Endothelial cell of hepatic sinusoid (primary cell): ENCODE measurements around the gene SCMH1.

Experiments
- in situ Hi-C: cut with HindIII; loops from 2 replicates; pipeline ENCODE4 v1.10.0; 2017; ENCODE audit warnings: low sequenced_read_pairs

The SCMH1 gene

GRCh38 chr1:41101950-41102607 is 140.0 kb downstream of the SCMH1 start:
- in situ Hi-C loops = loop anchor here (5.0 kb wide), 1 partner anchor 65 kb away; no protein-coding TSS in a partner anchor

DNA sequence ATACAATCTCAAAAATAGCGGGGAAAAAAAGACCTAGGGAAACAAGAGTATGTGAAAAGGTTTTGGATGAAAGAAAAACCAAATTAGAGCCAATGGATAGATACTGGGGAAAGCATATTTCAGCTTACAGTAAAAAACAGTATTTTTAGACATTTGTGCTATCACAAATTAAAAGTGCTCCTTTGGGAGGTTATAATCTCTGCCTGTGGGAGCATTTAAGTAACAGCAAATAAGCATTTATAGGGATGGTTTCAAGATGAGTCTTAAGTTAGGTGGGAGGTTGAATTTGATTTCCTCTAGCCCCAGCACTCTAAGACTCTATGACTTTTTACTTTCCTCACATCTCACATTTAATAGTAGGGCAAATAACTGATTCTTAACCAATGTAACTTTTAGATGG is 141.0 kb downstream of the SCMH1 start:
- in situ Hi-C loops = loop anchor here (5.0 kb wide), 1 partner anchor 64 kb away; no protein-coding TSS in a partner anchor

DNA sequence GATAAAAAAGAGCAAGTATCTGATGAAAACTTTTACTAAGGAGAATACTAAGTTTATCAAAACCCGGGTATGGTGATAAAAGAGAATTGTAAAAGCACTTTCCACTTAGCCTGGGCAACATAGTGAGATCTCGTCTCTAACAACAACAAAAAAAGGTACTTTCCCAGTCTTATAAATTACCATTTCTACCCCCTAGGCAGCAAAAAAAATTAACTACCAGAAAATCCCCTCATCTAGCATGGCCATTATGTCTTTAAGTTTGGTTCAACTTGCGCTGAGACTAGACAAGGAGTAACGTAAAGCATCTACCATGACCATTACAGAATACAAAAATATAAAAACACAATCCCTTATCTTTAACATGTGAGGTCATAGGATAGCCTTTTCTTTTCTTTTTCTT is 141.9 kb downstream of the SCMH1 start:
- in situ Hi-C loops = loop anchor here (5.0 kb wide), 1 partner anchor 63 kb away; no protein-coding TSS in a partner anchor

GRCh38 chr1:41098730-41099460 is 143.2 kb downstream of the SCMH1 start:
- in situ Hi-C loops = no loop called here

DNA sequence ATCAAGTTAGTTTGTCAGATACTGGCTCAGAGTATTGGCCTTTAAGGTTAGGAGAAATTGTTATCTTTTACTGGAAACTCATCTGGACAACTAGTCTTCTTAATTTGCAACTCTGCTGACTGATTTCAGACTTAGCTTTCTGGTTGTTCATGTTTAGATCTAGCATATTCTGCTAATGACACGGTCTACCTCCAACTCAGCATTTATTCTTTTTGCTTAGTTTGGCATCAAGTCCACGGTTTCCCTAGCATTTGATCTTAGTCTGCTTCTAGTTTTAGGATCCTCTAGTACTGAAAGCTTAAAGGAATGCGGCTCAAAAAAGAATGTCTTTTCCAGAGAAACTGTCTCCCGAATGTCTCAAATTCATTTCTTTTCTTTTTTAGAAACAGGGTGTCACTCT is 145.0 kb downstream of the SCMH1 start:
- in situ Hi-C loops = no loop called here

DNA sequence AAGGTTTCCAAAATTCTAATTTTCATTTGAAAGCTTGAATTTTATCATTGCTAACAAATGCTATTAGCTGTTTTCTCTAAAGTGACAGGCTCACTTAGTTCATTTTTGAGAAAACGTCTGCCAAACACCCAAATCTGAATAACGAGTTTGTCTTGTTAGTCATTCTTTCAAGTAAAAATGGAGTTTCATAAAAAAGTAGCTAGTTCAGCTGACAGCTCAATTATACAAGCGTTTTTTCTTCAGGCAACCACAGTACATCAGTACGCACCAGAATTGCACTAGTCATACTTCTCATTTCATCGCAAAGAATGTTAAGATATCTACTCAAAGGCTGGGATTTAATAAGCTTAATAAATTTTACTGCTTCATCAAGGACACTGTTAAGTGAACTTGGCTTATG is 148.3 kb downstream of the SCMH1 start:
- in situ Hi-C loops = no loop called here

GRCh38 chr1:41086921-41087320 is 155.2 kb downstream of the SCMH1 start:
- in situ Hi-C loops = no loop called here

DNA sequence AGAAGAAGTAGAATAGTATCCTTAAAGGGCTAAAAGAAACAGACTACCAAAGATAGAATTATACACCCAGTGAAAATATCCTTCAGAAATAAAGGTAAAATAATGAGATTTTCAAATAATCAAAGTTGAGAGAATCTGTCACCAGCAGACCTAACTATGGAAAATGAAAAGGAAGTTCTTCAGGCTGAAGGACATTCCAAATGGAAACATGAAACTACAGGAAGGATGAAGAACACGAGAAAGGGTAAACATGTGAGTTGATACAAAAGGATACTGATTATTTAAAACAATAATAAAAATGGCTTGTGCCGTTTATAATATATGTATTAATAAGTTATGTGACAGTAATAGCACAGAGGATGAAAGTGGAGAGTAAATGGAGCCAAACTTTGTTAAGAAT is 163.5 kb downstream of the SCMH1 start:
- in situ Hi-C loops = no loop called here

GRCh38 chr1:41078193-41078592 is 163.9 kb downstream of the SCMH1 start:
- in situ Hi-C loops = no loop called here

DNA sequence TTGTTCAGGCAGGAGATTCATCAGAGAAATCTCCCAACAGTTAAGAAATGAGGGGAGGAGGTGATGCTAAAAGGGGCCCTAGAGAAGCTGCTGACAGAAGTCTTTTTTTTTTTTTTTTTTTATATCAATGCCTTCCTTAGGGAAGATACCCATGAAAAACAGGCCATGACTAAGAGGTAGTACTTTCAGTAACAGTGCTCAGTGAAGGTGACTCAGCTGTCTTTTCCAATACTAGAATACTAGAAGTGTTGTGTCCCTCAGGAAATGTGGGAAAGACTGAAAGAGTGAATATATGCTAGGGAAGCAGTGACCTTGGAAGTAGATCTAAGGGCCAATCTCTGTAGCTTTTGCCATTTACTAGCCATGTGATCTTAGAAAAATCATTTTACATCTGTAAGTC is 168.1 kb downstream of the SCMH1 start:
- in situ Hi-C loops = no loop called here

GRCh38 chr1:41072051-41072450 is 170.1 kb downstream of the SCMH1 start:
- in situ Hi-C loops = no loop called here

DNA sequence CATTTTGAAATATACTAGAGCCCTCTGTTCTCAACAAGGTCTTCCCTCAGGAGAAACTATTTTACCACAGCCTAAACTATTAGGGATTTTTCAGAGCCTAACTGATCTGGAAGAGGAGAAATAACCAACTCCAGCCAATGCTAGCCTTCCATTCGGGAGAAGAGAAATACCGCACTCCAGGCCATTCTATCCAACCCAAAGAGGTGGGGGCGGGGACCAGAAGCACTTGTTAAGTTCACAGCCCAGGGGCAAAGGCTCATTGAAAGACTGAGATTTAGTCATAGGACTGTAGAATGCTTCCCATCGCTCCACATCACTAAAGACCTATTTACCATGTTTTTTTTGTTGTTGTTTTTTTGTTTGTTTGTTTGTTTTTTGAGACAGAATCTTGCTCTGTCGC is 185.2 kb downstream of the SCMH1 start:
- in situ Hi-C loops = no loop called here

GRCh38 chr1:41053316-41053715 is 188.8 kb downstream of the SCMH1 start:
- in situ Hi-C loops = no loop called here

- in situ Hi-C loops = no loop called here
Measured at GRCh38 chr1:41051022-41051421, 191.1 kb downstream of the SCMH1 start.

GRCh38 chr1:41048540-41048939 is 193.6 kb downstream of the SCMH1 start:
- in situ Hi-C loops = loop anchor here (5.0 kb wide), 1 partner anchor 66 kb away; no protein-coding TSS in a partner anchor

DNA sequence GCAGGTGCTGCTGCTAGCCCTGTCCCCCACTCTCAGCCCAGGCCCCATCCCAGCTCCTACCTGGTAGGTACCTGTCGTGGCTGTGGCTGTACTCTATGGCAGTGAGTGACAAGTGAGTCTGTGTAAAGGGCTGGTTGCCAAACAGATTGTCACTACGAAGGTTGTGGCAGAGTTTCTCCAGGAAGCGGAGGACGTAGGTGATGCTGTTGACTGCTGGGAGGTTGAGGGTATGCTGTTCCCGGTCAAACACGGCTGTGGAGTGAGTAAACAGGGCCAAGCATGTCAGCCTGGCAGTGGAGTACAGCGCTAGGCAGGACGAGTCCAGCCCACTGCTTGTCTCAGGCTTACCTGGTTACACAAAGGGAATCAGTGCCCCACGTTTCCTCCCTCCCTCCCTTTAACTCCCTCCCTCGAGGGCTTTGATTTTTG is 195.7 kb downstream of the SCMH1 start:
- in situ Hi-C loops = loop anchor here (5.0 kb wide), 1 partner anchor 64 kb away; no protein-coding TSS in a partner anchor

- in situ Hi-C loops = loop anchor here (5.0 kb wide), 1 partner anchor 63 kb away; no protein-coding TSS in a partner anchor
Measured at GRCh38 chr1:41045740-41046139, 196.4 kb downstream of the SCMH1 start.

DNA sequence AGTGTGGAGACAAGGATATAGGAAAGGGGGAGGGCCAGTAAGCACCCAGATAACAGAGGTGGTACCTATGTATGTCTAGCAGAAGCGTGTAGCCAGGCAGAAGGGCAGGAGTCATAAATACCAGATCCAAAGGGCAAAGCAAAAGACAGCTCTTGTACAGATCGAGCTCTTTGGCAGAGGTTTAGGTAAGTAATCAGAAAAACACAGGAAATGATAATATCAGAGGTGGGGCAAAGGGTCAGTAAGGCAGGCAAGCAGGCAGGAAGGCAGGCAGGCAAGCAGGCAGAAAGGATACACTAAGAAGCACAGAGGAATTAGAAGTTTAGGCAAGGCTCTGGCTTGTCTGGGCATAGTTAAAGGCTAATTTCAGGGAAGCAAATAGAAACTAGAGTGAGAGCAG is 197.9 kb downstream of the SCMH1 start:
- in situ Hi-C loops = no loop called here

DNA sequence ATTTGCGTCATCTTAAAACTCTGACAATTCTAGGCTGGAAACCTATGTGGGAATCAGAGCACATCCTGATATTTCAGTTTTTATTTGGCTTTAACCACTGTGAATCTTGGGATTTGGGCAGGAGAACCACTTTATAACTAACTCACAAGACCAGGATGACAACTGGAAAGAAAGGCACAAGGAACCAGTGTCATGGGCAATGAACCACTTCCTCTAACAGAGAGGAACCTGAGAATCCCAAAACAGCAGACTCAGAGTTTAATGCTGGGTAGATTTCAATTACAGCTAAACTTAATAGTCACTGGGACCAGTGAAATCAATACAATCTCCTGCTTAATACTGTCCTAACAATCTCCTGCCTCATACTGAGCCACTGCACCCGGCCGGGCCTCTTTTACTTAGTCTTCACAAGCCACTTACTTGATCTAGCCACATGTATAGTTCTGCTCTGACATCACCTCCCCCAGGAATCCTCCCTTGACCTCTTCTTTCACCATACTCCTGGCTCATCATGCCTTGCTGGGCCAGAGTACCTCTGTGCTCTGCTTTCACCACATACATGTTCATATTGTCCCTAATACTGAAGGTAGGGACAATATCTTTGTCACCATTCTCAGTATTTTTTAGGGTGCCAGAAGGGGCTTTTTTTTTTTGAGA is 200.4 kb downstream of the SCMH1 start:
- in situ Hi-C loops = no loop called here

DNA sequence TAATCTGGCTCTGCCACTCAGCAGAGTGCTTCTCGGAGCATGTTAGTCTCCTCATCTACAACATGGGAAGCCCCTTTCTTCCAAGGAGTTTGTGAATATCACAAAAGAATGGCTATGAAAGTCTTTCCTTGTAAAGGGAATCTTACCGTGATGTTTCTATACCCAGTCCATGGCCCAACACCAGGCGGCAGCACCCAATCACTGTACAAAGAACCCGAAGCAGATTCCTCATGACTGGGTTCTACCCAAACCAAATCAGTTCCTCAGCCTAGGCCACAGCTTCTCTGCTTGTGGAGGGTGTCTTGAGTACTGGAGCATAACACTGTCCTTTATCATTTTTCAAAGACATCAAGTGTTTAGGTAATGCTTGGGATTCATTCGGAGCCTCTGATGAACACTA is 204.0 kb downstream of the SCMH1 start:
- in situ Hi-C loops = loop anchor here (5.0 kb wide), 1 partner anchor 64 kb away; no protein-coding TSS in a partner anchor

DNA sequence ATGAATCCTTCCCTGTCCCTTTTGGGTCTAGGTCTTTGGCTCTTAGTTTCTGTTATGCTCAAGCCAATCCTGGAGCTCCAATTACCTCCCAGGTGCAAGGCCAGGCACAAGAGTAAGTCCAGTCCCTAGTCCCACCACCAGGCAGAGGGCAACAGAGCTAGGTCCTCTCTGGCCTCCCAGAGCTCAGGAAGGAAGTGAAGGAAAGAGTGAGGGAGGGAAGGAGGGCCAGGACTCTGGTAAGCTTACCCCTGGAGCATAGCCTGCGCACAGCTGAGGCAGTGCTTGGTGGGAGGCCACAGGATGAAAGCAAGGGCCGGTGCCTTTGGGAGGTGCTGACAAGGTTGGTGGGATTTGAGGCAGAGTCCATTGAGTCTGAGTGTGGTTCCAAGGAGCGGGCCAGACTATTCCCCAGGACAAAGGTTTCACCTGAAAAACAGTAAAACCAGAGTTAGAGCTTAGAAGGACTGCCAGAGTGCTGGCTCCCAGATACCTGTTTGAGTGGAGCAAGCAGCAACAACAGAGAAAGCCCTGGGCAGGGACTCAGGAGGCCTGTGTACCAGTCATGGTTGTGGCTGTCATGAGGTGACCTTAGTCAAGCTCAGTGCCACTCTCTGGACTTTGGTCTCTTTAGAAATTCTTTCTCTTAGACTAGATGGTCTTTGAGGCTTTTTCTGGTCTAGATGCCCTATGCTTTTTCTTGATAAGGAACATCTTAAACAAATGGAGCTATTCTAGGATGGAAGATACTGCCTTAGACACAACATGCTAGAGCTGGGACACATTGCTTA is 204.8 kb downstream of the SCMH1 start:
- in situ Hi-C loops = loop anchor here (5.0 kb wide), 1 partner anchor 65 kb away; no protein-coding TSS in a partner anchor
